GM12878 (cell line): ENCODE data around the gene CCDC78. TPM values are rescaled to one million over a fixed set of nuclear protein-coding genes. Genes with fewer than 3 reads are reported as not detected.

Experiments
- EP300 ChIP-seq, 2 experiments: fragments of 150-350 bp in 1 of 2; IDR thresholded peaks; 2 replicates each; pipeline ENCODE4 v1.6.1; 2011 to 2012; ENCODE audit warnings: low read depth in 2 of 2, low read length in 2 of 2, borderline replicate concordance in 1 of 2, improper control_type of control experiment in 1 of 2, inconsistent platforms in 1 of 2; ENCODE audit not compliant: control insufficient read depth in 1 of 2
- SMAD1 ChIP-seq: fragments of 450-650 bp; IDR thresholded peaks from 2 replicates; pipeline ENCODE4 v1.6.1; 2018; ENCODE audit warnings: mild to moderate bottlenecking, low read depth; ENCODE audit not compliant: partially characterized antibody
- SUZ12 ChIP-seq: fragments of 200-600 bp; sonication (generic); IDR thresholded peaks from one replicate; pipeline ENCODE4 v1.6.1; 2018; ENCODE audit warnings: antibody characterized with exemption, mild to moderate bottlenecking; ENCODE audit not compliant: unreplicated experiment
- TCF7 ChIP-seq: IDR thresholded peaks from 2 replicates; pipeline ENCODE4 v1.6.1; 2014; ENCODE audit warnings: antibody characterized with exemption, borderline replicate concordance
- ZBTB33 ChIP-seq: fragments of 450-650 bp; IDR thresholded peaks from 2 replicates; pipeline ENCODE4 v1.6.1; 2017; ENCODE audit warnings: mild to moderate bottlenecking
- polyA plus RNA-seq, 11 experiments: library from polyadenylated mRNA; depleted of rRNA in 4 of 11; unstranded in 6 of 11; stranded (reverse) in 5 of 11; fragments of >200 nt; fragmentation: Nextera tagmentation in 4 of 11; fragmentation: Illumina TruSeq in 1 of 11; extraction: Ambion mirVana in 4 of 11; extraction: Trizol in 1 of 11; gene quantifications; 1 replicate in 1 of 11; 2 replicates in 10 of 11; pipeline versions ENCODE4 v1.2.1 to v1.2.3, GENCODE V29; 2011 to 2016; ENCODE audit warnings: inconsistent platforms in 2 of 11, missing spikeins in 2 of 11, low read depth in 1 of 11
- total RNA-seq, 4 experiments: library from RNA; depleted of rRNA in 3 of 4; stranded (reverse); fragments of >200 nt in 3 of 4; fragmentation: Illumina TruSeq in 1 of 4; extraction: Trizol in 1 of 4; gene quantifications; 2 replicates each; pipeline versions ENCODE4 v1.2.1 to v1.2.3, GENCODE V29; 2013 to 2021
- TF ChIP-seq, protein P1 (sequence below): IDR thresholded peaks from 2 replicates; pipeline ENCODE4 v1.6.1; 2012; ENCODE audit warnings: low read length, inconsistent platforms
- TF ChIP-seq, protein P2 (sequence below): fragments of 450-650 bp; IDR thresholded peaks from 2 replicates; pipeline ENCODE4 v1.6.1; 2016; ENCODE audit warnings: mild to moderate bottlenecking

Gene CCDC78
- total and polyA plus RNA-seq, 10 of the 15 experiments (the other 5 are each of a cell fraction or from before 2014, with no cell fraction given): 0.10 to 26.2 (median 5.4) TPM

DNA sequence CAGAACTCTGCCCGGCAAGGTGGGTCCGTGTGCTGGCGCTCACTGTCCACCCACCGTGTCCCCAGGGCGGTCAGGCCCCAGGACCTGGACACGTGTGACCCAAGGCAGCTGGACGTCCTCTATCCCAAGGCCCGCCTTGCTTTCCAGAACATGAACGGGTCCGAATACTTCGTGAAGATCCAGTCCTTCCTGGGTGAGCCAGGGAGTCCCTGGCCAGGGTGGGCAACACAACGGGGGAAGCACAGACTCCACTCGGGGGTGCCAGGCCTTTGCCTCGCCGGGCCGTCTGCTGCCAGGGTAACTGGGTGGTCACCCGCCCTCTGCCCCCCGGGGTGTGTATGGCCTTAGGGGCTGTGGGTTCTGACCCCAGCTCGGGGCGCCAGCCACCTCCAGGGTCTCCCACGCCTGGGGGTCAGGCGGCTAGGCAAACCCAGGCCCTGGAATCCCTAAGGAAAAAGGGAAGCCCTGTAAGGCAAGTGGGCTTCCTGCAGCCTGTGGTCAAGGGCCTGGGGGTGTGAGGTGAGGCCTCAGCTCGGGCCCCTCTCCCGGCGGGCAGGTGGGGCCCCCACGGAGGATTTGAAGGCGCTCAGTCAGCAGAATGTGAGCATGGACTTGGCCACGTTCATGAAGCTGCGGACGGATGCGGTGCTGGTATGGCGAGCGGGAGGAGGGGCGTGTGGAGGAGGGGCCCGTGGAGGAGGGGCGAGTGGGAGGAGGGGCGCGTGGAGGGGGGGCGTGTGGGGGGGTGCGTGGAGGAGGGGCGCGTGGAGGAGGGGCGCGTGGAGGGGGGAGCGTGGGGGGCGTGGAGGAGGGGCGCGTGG, 40.8 kb upstream of the CCDC78 start (continued):
- TF ChIP-seq SMAD1 (no peak), EP300 (IDR thresholded peaks at IDR 0.05; ENCODE audit: borderline replicate concordance in 1 of 2, control insufficient read depth in 1 of 2, low read depth in 2 of 2, low read length in 2 of 2) (no peak), SUZ12 (no peak), ZBTB33 (no peak), TCF7 (no peak)
- TF ChIP-seq, protein P1, sequence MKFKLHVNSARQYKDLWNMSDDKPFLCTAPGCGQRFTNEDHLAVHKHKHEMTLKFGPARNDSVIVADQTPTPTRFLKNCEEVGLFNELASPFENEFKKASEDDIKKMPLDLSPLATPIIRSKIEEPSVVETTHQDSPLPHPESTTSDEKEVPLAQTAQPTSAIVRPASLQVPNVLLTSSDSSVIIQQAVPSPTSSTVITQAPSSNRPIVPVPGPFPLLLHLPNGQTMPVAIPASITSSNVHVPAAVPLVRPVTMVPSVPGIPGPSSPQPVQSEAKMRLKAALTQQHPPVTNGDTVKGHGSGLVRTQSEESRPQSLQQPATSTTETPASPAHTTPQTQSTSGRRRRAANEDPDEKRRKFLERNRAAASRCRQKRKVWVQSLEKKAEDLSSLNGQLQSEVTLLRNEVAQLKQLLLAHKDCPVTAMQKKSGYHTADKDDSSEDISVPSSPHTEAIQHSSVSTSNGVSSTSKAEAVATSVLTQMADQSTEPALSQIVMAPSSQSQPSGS: no peak
- TF ChIP-seq, protein P2, sequence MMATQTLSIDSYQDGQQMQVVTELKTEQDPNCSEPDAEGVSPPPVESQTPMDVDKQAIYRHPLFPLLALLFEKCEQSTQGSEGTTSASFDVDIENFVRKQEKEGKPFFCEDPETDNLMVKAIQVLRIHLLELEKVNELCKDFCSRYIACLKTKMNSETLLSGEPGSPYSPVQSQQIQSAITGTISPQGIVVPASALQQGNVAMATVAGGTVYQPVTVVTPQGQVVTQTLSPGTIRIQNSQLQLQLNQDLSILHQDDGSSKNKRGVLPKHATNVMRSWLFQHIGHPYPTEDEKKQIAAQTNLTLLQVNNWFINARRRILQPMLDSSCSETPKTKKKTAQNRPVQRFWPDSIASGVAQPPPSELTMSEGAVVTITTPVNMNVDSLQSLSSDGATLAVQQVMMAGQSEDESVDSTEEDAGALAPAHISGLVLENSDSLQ: no peak
